ENCODE measurements around the gene BICDL2. TPM values are rescaled to one million over a fixed set of nuclear protein-coding genes. Genes with fewer than 3 reads are reported as not detected.

BICDL2 gene
- total and polyA plus RNA-seq, 12 donors: 0.14 to 0.31 (median 0.22) TPM; not detected in 8

DNA sequence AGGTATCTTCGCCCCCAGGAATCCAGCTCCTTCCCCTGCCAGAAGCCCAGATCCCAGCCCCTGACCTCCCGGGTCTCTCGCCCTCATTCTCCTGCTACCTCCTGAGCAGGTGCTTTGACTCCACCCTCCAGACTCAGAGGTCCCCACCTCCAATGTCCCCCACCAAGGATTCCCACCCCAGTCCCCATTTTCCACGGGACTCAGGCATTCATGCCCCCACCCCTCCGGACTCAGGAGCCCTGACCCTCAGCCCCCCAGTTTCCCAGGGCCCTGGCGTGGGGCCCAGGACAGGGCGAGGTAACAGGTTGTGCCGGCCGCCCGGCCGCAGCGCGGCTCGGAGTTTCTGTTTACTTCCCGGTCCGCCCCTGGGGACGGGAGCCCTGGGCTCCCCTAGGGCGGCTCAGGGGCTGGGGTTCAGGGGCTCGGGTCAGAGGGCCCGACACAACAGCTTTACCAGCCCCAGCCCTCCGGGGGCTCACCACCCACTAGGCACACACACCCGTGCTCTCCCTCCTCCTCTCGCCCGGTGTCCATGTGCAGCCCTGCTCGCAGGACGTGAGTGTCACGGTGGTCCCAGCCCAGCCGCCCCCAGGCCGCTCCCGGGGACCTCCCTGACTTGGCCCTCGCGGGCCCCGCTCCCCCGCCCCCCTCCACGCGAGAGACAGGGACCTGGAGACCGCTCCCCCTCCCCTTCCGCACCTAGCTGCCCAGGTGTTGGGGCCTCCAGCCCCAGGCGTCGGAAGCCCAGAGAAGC, 595 bp downstream of the BICDL2 start:
- DNase-seq: peak in 1 of 7 donors; percentile 15
- 0 to 14% (median 3%) methylated on average over 2 to 40 of the region's 40 CpGs for WGBS, 4 donors

DNA sequence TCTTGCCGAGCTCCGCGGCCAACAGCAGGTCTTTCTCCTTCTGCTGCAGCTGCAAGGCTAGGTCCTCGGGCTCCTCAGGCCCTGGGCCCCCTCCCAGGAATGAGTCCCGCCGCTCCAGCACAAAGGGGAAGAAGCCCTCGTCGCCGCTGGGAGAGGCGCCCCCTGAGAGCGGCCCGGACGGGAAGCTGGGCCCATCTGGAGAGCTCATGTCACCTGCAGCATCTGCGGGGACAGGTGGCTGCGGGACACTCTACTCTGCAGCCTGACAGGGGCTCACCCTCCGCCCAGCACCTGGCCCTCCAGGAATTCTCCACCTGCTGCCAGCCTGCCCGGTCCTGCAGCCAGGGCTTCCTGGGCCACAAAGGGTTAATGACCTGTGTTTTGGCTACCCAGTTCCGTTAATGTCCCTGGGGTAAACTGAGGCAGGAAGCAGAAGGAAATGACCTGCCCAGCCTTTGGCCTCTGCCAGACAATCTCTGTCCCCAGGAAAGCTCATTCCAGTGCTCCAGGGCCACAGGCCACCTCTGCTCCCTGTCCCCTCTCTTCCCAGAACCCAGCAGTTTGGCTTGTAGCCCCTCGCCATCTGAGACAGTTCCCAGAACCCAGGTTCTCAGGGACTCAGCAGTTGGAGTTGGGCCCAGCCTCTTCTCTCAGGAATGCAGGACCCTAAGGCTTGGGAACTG, 1.3 kb downstream of the BICDL2 start:
- peaks cover 59% of the 10 kb centered on the region for H3K27me3 ChIP-seq
- intact Hi-C loops (cut with DNase I): no loop called here
- 25 to 40% (median 34%) methylated on average over 6 to 19 of the region's 19 CpGs for WGBS, 4 donors
- no peaks in the 10 kb centered on the region for H3K36me3 ChIP-seq (replicated peaks in 1 of 2)
- H3K9me3 ChIP-seq (replicated peaks in 1 of 3): no peaks in the 10 kb centered on the region
- no peaks in the 10 kb centered on the region for H3K4me1 ChIP-seq (replicated peaks in 1 of 2)
- no peak overlapping the region for H3K4me3 ChIP-seq
- no peak overlapping the region for H3K27ac ChIP-seq
- peak in 1 of 7 donors; percentile 15 for DNase-seq
- no peak for TF ChIP-seq POLR2A (IDR thresholded peaks at IDR 0.05)
- TF ChIP-seq, protein P1, sequence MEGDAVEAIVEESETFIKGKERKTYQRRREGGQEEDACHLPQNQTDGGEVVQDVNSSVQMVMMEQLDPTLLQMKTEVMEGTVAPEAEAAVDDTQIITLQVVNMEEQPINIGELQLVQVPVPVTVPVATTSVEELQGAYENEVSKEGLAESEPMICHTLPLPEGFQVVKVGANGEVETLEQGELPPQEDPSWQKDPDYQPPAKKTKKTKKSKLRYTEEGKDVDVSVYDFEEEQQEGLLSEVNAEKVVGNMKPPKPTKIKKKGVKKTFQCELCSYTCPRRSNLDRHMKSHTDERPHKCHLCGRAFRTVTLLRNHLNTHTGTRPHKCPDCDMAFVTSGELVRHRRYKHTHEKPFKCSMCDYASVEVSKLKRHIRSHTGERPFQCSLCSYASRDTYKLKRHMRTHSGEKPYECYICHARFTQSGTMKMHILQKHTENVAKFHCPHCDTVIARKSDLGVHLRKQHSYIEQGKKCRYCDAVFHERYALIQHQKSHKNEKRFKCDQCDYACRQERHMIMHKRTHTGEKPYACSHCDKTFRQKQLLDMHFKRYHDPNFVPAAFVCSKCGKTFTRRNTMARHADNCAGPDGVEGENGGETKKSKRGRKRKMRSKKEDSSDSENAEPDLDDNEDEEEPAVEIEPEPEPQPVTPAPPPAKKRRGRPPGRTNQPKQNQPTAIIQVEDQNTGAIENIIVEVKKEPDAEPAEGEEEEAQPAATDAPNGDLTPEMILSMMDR (IDR thresholded peaks at IDR 0.05): no peak

More for the DNA sequence above, 595 bp downstream of the BICDL2 start:
- no peaks in the 10 kb centered on the region for H3K9me3 ChIP-seq (replicated peaks in 1 of 3)
- no peaks in the 10 kb centered on the region for H3K36me3 ChIP-seq (replicated peaks in 1 of 2)
- H3K4me1 ChIP-seq (replicated peaks in 1 of 2): no peaks in the 10 kb centered on the region
- no peak overlapping the region for H3K4me3 ChIP-seq
- intact Hi-C loops (cut with DNase I): no loop called here
- TF ChIP-seq, protein P1 (IDR thresholded peaks at IDR 0.05): no peak
- no peak for TF ChIP-seq POLR2A (IDR thresholded peaks at IDR 0.05)
- peaks cover 53% of the 10 kb centered on the region for H3K27me3 ChIP-seq
- H3K27ac ChIP-seq: no peak overlapping the region

- TF ChIP-seq, protein P1 (IDR thresholded peaks at IDR 0.05): no peak
- TF ChIP-seq POLR2A (IDR thresholded peaks at IDR 0.05): no peak
- Histone ChIP-seq H3K27ac (no peak overlapping the region), H3K4me3 (no peak overlapping the region), H3K4me1 (replicated peaks in 1 of 2) (peaks cover 0 to 14% of the 10 kb centered on the region in 2 donors), H3K27me3 (peaks cover 54% of the 10 kb centered on the region), H3K36me3 (replicated peaks in 1 of 2) (no peaks in the 10 kb centered on the region), H3K9me3 (replicated peaks in 1 of 3) (no peaks in the 10 kb centered on the region)
- no peak for DNase-seq
- WGBS, 4 donors: 25 to 32% (median 30%) methylated on average over 7 of the region's 7 CpGs
- intact Hi-C loops (cut with DNase I): loop anchor here in 1 of 2 donors (5.0 kb wide), 1 partner anchor 35 kb away; no protein-coding TSS in a partner anchor
Measured at GRCh38 chr16:3032624-3033023, 4.1 kb downstream of the BICDL2 start.
